ENCODE data around the gene MVB12B. TPM values are rescaled to one million over a fixed set of nuclear protein-coding genes. Genes with fewer than 3 reads are reported as not detected.

MVB12B gene
- total and polyA plus RNA-seq, 2 of the 4 experiments (the other 2 are of a cell fraction): 2.0 to 4.0 TPM

- ATAC-seq (ENCODE audit: low read depth) (no peak), DNase-seq (no peak)
- no peaks in the 10 kb centered on the region for H3K79me1 ChIP-seq (ENCODE audit: low read depth in 1 of 2, low read length in 2 of 2)
- H3K9me3 ChIP-seq (ENCODE audit: control insufficient read depth, insufficient read depth, low read length): no peaks in the 10 kb centered on the region
- in situ Hi-C loops (cut with MboI; ENCODE audit: low sequenced_read_pairs): no loop called here
- no peak overlapping the region for H3K56ac ChIP-seq (ENCODE audit: extremely low read depth, insufficient read depth, low read length)
- intact Hi-C loops (cut with micrococcal nuclease): no loop called here
- H3K27ac ChIP-seq (ENCODE audit: insufficient read depth, low read length): no peak overlapping the region
- peaks cover 4% of the 10 kb centered on the region for H3K9me1 ChIP-seq (ENCODE audit: insufficient read depth, low read length)
- no peak overlapping the region for H4K91ac ChIP-seq (ENCODE audit: insufficient read depth, low read depth, low read length)
- H2BK15ac ChIP-seq (ENCODE audit: low read depth, low read length): no peak overlapping the region
- POLR2A ChIA-PET (ENCODE audit: unreplicated experiment): no interaction called here
- H3K36me3 ChIP-seq (ENCODE audit: control insufficient read depth, insufficient read depth, low read length): no peaks in the 10 kb centered on the region
- H3K18ac ChIP-seq (ENCODE audit: low read depth, low read length): no peak overlapping the region
- no peak overlapping the region for H2AFZ ChIP-seq (replicated peaks; ENCODE audit: low read length, poor library complexity)
- H3K14ac ChIP-seq (replicated peaks; ENCODE audit: low read depth, low read length): no peak overlapping the region
- H2AK9ac ChIP-seq (replicated peaks; ENCODE audit: low read depth, low read length, poor library complexity): no peak overlapping the region
- dilution Hi-C loops (cut with HindIII; ENCODE audit: low sequenced_read_pairs, unreplicated experiment): no loop called here
- CTCF ChIA-PET: no interaction called here
- BruUV-seq (replicated peaks): no TSS peak
- H3K4me2 ChIP-seq (ENCODE audit: low read depth, low read length): no peak overlapping the region
- no peak overlapping the region for H3K9ac ChIP-seq (ENCODE audit: low read depth, low read length)
- H2BK20ac ChIP-seq (ENCODE audit: low read depth, low read length): no peak overlapping the region
- TF ChIP-seq MAZ (IDR thresholded peaks at IDR 0.05; ENCODE audit: borderline replicate concordance, low read depth, low read length) (no peak), RFX5 (IDR thresholded peaks at IDR 0.05; ENCODE audit: low read depth, low read length) (no peak), MAFK (IDR thresholded peaks at IDR 0.05; ENCODE audit: low read depth, low read length) (no peak), BHLHE40 (IDR thresholded peaks at IDR 0.05; ENCODE audit: low read depth, low read length) (no peak), RCOR1 (IDR thresholded peaks at IDR 0.05; ENCODE audit: insufficient replicate concordance, low read length) (no peak), MXI1 (IDR thresholded peaks at IDR 0.05; ENCODE audit: borderline replicate concordance, low read depth, low read length) (no peak), RAD21 (IDR thresholded peaks at IDR 0.05; ENCODE audit: low read length) (no peak), POLR2A (IDR thresholded peaks at IDR 0.05; ENCODE audit: low read depth, low read length) (no peak), NFE2L2 (IDR thresholded peaks at IDR 0.05; ENCODE audit: low read depth, low read length) (no peak), SMC3 (IDR thresholded peaks at IDR 0.05; ENCODE audit: low read depth, low read length) (no peak), CHD1 (IDR thresholded peaks at IDR 0.05; ENCODE audit: low read depth, low read length) (no peak), CEBPB (IDR thresholded peaks at IDR 0.05; ENCODE audit: low read depth, low read length) (no peak), FOS (IDR thresholded peaks at IDR 0.05; ENCODE audit: low read depth, low read length) (no peak)
- TF ChIP-seq, protein P1, sequence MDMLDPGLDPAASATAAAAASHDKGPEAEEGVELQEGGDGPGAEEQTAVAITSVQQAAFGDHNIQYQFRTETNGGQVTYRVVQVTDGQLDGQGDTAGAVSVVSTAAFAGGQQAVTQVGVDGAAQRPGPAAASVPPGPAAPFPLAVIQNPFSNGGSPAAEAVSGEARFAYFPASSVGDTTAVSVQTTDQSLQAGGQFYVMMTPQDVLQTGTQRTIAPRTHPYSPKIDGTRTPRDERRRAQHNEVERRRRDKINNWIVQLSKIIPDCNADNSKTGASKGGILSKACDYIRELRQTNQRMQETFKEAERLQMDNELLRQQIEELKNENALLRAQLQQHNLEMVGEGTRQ (IDR thresholded peaks at IDR 0.05; ENCODE audit: low read depth, low read length): no peak
- TF ChIP-seq, protein P2, sequence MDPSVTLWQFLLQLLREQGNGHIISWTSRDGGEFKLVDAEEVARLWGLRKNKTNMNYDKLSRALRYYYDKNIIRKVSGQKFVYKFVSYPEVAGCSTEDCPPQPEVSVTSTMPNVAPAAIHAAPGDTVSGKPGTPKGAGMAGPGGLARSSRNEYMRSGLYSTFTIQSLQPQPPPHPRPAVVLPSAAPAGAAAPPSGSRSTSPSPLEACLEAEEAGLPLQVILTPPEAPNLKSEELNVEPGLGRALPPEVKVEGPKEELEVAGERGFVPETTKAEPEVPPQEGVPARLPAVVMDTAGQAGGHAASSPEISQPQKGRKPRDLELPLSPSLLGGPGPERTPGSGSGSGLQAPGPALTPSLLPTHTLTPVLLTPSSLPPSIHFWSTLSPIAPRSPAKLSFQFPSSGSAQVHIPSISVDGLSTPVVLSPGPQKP (IDR thresholded peaks at IDR 0.05; ENCODE audit: borderline replicate concordance, low read depth, low read length): no peak
- TF ChIP-seq, protein P3, sequence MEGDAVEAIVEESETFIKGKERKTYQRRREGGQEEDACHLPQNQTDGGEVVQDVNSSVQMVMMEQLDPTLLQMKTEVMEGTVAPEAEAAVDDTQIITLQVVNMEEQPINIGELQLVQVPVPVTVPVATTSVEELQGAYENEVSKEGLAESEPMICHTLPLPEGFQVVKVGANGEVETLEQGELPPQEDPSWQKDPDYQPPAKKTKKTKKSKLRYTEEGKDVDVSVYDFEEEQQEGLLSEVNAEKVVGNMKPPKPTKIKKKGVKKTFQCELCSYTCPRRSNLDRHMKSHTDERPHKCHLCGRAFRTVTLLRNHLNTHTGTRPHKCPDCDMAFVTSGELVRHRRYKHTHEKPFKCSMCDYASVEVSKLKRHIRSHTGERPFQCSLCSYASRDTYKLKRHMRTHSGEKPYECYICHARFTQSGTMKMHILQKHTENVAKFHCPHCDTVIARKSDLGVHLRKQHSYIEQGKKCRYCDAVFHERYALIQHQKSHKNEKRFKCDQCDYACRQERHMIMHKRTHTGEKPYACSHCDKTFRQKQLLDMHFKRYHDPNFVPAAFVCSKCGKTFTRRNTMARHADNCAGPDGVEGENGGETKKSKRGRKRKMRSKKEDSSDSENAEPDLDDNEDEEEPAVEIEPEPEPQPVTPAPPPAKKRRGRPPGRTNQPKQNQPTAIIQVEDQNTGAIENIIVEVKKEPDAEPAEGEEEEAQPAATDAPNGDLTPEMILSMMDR (conservative IDR thresholded peaks at IDR 0.05; ENCODE audit: low read depth, low read length): no peak
- no peak overlapping the region for H2BK120ac ChIP-seq (ENCODE audit: low read depth, low read length)
- H3K4me1 ChIP-seq (ENCODE audit: control insufficient read depth, insufficient read depth, low read length): no peaks in the 10 kb centered on the region
- no peak overlapping the region for H4K8ac ChIP-seq (ENCODE audit: low read depth in 2 of 2, low read length in 2 of 2)
- H2BK5ac ChIP-seq (ENCODE audit: low read depth, low read length, poor library complexity, severe bottlenecking): no peak overlapping the region
- H2AK5ac ChIP-seq (ENCODE audit: low read depth, low read length): no peak overlapping the region
- no peak overlapping the region for H3K4me3 ChIP-seq (ENCODE audit: insufficient read depth, low read depth, low read length)
- no peaks in the 10 kb centered on the region for H3K27me3 ChIP-seq (ENCODE audit: control insufficient read depth, insufficient read depth, low read length)
- H3K4ac ChIP-seq (ENCODE audit: low read depth, low read length): no peak overlapping the region
- H4K5ac ChIP-seq (ENCODE audit: low read depth, low read length): no peak overlapping the region
- no peaks in the 10 kb centered on the region for H4K20me1 ChIP-seq (ENCODE audit: insufficient read depth, low read length)
- no peak overlapping the region for H3K23ac ChIP-seq (ENCODE audit: low read depth, low read length)
- 90% methylated on average over 2 of the region's 6 CpGs; no CpG with 5 or more reads in 1 of the 2 experiments for WGBS, 2 experiments (ENCODE audit: extremely low coverage in 2 of 2, insufficient read length in 1 of 2)
These were observed 124.1 kb downstream of the MVB12B start for GRCh38 chr9:126450668-126451205.
